Astrocyte (in vitro differentiated cells and primary cell): ENCODE measurements around the gene CRLF3.

Source experiments
- CTCF ChIP-seq: IDR thresholded peaks from 2 replicates; pipeline ENCODE4 v1.5.1; 2011; ENCODE audit warnings: low read depth, mild to moderate bottlenecking, inconsistent platforms, low read length, moderate library complexity; ENCODE audit not compliant: insufficient read depth
- EZH2 ChIP-seq: IDR thresholded peaks from 2 replicates; pipeline ENCODE4 v1.6.1; 2012; ENCODE audit warnings: mild to moderate bottlenecking, low read length, inconsistent platforms; ENCODE audit not compliant: insufficient read depth

GRCh38 chr17:30793282-30793977 lies 31.1 kb downstream of the CRLF3 start:
- TF ChIP-seq EZH2 (no peak), CTCF (no peak)
